Measurements from ENCODE around the gene CDH12.

DNA sequence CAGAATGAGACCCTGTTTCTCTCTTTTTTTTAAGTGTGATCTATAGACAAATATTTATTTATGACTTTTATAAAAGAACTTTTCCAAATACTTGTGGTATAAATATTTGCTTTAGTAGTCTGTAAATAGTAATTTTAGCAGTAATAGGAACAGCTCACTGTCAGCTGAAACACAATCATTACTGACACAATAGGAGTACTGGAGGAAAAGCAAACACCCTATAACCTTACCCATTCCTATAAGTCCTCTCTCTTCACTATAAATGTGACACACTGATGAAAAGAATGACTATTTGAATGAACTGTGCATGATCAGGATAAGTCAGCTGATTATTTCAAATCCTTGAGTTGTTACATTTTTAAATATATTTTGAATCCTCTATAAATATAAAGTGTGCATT, 72.4 kb downstream of the CDH12 start:
- TF ChIP-seq CTCF (IDR thresholded peaks at IDR 0.05; ENCODE audit: low read length) (no peak), EZH2 (IDR thresholded peaks at IDR 0.05; ENCODE audit: borderline replicate concordance, low read length) (no peak)

Data from OCI-LY1 (cell line).